GM12892 (cell line): ENCODE data around the gene TOMM22.

Experiments used
- POLR2A ChIP-seq: IDR thresholded peaks from 2 replicates; pipeline ENCODE4 v1.6.1; 2011; ENCODE audit warnings: low read depth, low read length, control low read depth
- POLR2AphosphoS5 ChIP-seq: IDR thresholded peaks from 2 replicates; pipeline ENCODE4 v1.6.1; 2011; ENCODE audit warnings: low read depth, low read length, control low read depth

DNA sequence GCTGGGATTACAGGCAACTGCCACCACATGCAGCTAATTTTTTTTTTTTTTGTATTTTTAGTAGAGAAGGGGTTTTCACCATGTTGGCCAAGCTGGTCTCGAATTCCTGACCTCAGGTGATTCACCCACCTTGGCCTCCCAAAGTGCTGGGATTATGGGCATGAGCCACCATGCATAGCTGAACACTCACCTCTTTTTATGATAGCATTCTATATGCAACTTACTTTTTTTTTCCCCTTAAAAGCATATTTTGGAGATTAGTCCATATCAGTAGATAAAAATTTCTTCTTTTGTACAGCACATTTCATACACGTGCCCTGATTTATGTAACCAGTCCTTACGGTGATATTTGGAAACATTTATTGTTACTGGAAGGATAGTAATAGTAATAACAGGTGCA, 38.6 kb downstream of the TOMM22 start:
- TF ChIP-seq POLR2A = no peak
- TF ChIP-seq POLR2AphosphoS5 = no peak
